Spleen (tissue), 11 donors: ENCODE data around the gene PPP1R9B. TPM values are rescaled to one million over a fixed set of nuclear protein-coding genes. Genes with fewer than 3 reads are reported as not detected.

ENCODE experiments used
- DNase-seq: peaks from one replicate; pipeline ENCODE4 v3.0.0-alpha.2; 2020
- H3K27ac ChIP-seq, 8 donors: fragments of 200-600 bp; sonication (generic) in 7 of 8; 1 replicate in 4 of 8; 2 replicates in 4 of 8; pipeline versions ENCODE4 v1.5.0 to v1.8.0; 2016 to 2021; ENCODE audit warnings: inconsistent platforms in 4 of 8, mild to moderate bottlenecking in 4 of 8, moderate library complexity in 1 of 8
- H3K27me3 ChIP-seq, 7 donors: fragments of 200-600 bp; sonication (generic) in 6 of 7; replicated peaks in 1 of 7; 1 replicate in 4 of 7; 2 replicates in 3 of 7; pipeline versions ENCODE4 v1.5.0 to v1.8.0; 2016 to 2021; ENCODE audit warnings: inconsistent platforms in 3 of 7, mild to moderate bottlenecking in 1 of 7
- H3K36me3 ChIP-seq, 6 donors: fragments of 200-600 bp; sonication (generic) in 5 of 6; 1 replicate in 4 of 6; 2 replicates in 2 of 6; pipeline versions ENCODE4 v1.5.0 to v1.8.0; 2016 to 2021; ENCODE audit warnings: inconsistent platforms in 2 of 6
- H3K4me1 ChIP-seq, 6 donors: fragments of 200-600 bp; sonication (generic) in 5 of 6; 1 replicate in 3 of 6; 2 replicates in 3 of 6; pipeline versions ENCODE4 v1.5.0 to v1.8.0; 2016 to 2021; ENCODE audit warnings: inconsistent platforms in 3 of 6
- H3K4me3 ChIP-seq, 8 donors: fragments of 200-600 bp; sonication (generic) in 7 of 8; 1 replicate in 4 of 8; 2 replicates in 4 of 8; pipeline versions ENCODE4 v1.5.0 to v1.8.0; 2016 to 2021; ENCODE audit warnings: inconsistent platforms in 4 of 8, mild to moderate bottlenecking in 4 of 8, moderate library complexity in 2 of 8
- H3K9me3 ChIP-seq, 8 donors: fragments of 200-600 bp; sonication (generic) in 7 of 8; 1 replicate in 4 of 8; 2 replicates in 4 of 8; pipeline versions ENCODE4 v1.5.0 to v1.8.0; 2016 to 2021; ENCODE audit warnings: inconsistent platforms in 4 of 8
- POLR2A ChIP-seq, 3 donors: fragments of 450-650 bp; IDR thresholded peaks; one replicate each; pipeline ENCODE4 v1.5.1; 2017; ENCODE audit warnings: antibody characterized with exemption in 3 of 3, mild to moderate bottlenecking in 1 of 3
- POLR2AphosphoS5 ChIP-seq, 3 donors: sonication (generic); formaldehyde crosslinking; IDR thresholded peaks; one replicate each; pipeline ENCODE4 v1.5.1; 2017; ENCODE audit warnings: antibody characterized with exemption in 3 of 3
- WGBS, 5 donors: extraction: QIAGEN DNeasy Blood & Tissue Kit in 3 of 5; methylation state at CpG; one replicate each; pipeline versions ENCODE4 v1.1.5 to v1.1.7; 2013 to 2018; 5-methylcytosine and 5-hydroxymethylcytosine counted together
- intact Hi-C: fragments of 100-400 bp; cut with DNase I; formaldehyde crosslinking; loops from one replicate; pipeline ENCODE4 v1.15.0; 2023; ENCODE audit warnings: low total_unique reads
- polyA plus RNA-seq, 3 donors: library from polyadenylated mRNA; stranded (reverse); fragments of 200-250 nt; gene quantifications; one replicate each; pipeline ENCODE4 v1.2.1, GENCODE V29; 2013
- total RNA-seq, 7 donors: library from RNA; depleted of rRNA in 3 of 7; stranded (reverse); fragments of >200 nt in 3 of 7; fragmentation: NEBNext Ultra II Directional in 4 of 7; extraction: Animal tissue kit (Norgen Biotek cat#: 25700) in 4 of 7; gene quantifications; one replicate each; pipeline versions ENCODE4 v1.1.0 to v1.2.1, GENCODE V29; 2016 to 2021
- TF ChIP-seq, protein P1 (sequence below), 11 experiments: fragments of 200-600 bp in 7 of 11; fragments of 450-650 bp in 4 of 11; sonication (generic) in 4 of 11; IDR thresholded peaks in 8 of 11; conservative IDR thresholded peaks in 3 of 11; 1 replicate in 7 of 11; 2 replicates in 4 of 11; pipeline versions ENCODE4 v1.4.0 to v1.8.0; 2016 to 2021; ENCODE audit warnings: antibody characterized with exemption in 11 of 11, inconsistent platforms in 4 of 11, mild to moderate bottlenecking in 1 of 11
- donor health status: healthy with polysubstance abuse.
- donor health status: DM: no; HTN: no; CAD: no; lungs with moderate emphysema.
- donor health status: DM: no; HTN: no; CAD: no.
- donor health status: Bipolar disorder and iron deficiency.
- donor health status: healthy.
- donor health status: DM: no; HTN: no; CAD: no.
- donor health status: DM: yes; HTN: yes; CAD: no.

The PPP1R9B gene
- total and polyA plus RNA-seq, 10 donors: 30.0 to 136 (median 86.2) TPM

DNA sequence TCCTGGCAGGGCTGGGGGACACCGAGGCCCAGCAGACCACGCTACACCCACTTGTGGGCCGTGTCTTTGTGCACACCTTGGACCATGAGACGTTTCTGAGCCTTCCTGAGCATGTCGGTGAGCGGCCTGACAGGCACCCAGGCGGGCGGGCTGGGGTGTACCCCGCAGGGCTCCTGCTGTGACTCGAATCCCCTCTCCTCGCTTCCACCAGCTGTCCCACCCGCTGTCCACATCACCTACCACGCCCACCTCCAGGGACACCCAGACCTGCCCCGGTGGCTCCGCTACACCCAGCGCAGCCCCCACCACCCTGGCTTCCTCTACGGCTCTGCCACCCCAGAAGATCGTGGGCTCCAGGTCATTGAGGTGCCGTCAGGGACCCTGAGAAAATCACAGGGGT, 16.9 kb upstream of the PPP1R9B start:
- H3K36me3 ChIP-seq: no peaks in the 10 kb centered on the region
- TF ChIP-seq POLR2A (IDR thresholded peaks at IDR 0.05): no peak
- TF ChIP-seq, protein P1, sequence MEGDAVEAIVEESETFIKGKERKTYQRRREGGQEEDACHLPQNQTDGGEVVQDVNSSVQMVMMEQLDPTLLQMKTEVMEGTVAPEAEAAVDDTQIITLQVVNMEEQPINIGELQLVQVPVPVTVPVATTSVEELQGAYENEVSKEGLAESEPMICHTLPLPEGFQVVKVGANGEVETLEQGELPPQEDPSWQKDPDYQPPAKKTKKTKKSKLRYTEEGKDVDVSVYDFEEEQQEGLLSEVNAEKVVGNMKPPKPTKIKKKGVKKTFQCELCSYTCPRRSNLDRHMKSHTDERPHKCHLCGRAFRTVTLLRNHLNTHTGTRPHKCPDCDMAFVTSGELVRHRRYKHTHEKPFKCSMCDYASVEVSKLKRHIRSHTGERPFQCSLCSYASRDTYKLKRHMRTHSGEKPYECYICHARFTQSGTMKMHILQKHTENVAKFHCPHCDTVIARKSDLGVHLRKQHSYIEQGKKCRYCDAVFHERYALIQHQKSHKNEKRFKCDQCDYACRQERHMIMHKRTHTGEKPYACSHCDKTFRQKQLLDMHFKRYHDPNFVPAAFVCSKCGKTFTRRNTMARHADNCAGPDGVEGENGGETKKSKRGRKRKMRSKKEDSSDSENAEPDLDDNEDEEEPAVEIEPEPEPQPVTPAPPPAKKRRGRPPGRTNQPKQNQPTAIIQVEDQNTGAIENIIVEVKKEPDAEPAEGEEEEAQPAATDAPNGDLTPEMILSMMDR (IDR thresholded peaks at IDR 0.05 in 8 of 11, conservative IDR thresholded peaks at IDR 0.05 in 3 of 11): no peak
- TF ChIP-seq POLR2AphosphoS5 (IDR thresholded peaks at IDR 0.05): no peak
- H3K27ac ChIP-seq: no peak overlapping the region
- no peaks in the 10 kb centered on the region for H3K9me3 ChIP-seq
- no peak for DNase-seq
- H3K4me3 ChIP-seq: no peak overlapping the region
- peaks cover 0 to 7% (median 0%) of the 10 kb centered on the region in 7 donors for H3K27me3 ChIP-seq
- WGBS, 5 donors: 84 to 93% (median 90%) methylated on average over 17 to 19 of the region's 19 CpGs
- intact Hi-C loops: no loop called here
- H3K4me1 ChIP-seq: peaks cover 0 to 39% (median 26%) of the 10 kb centered on the region in 6 donors

DNA sequence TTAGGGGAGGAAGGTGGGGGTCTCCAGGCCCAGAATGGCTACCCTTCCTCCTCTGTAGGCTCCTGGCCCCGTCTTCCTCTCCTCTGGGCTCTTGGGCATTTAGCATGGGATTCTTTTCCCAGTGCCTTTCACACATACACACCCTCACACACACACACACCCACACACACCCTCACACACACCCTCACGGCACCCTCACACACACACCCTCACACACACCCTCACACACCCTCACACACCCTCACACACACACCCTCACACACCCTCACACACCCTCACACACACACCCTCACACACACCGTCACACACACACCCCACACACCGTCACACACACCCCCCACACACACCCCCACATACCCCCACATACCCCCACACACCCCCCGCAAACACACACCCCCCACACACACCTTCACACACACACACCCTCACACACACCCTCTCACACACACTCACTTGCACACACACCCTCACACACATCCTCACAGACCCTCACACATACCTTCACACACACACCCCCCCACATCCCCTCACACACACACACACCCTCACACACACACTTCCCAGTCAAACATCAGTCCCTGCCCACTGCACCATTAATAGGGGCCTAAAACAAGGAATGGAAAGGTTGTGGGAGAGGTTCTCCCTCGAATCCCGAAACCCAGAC, 16.2 kb upstream of the PPP1R9B start:
- peaks cover 4 to 46% (median 34%) of the 10 kb centered on the region in 6 donors for H3K4me1 ChIP-seq
- TF ChIP-seq POLR2AphosphoS5 (IDR thresholded peaks at IDR 0.05) (no peak), POLR2A (IDR thresholded peaks at IDR 0.05) (no peak)
- TF ChIP-seq, protein P1 (IDR thresholded peaks at IDR 0.05 in 8 of 11, conservative IDR thresholded peaks at IDR 0.05 in 3 of 11): no peak
- H3K4me3 ChIP-seq: no peak overlapping the region
- H3K9me3 ChIP-seq: no peaks in the 10 kb centered on the region
- H3K27me3 ChIP-seq: peaks cover 0 to 7% (median 0%) of the 10 kb centered on the region in 7 donors
- DNase-seq: no peak
- no peak overlapping the region for H3K27ac ChIP-seq
- no peaks in the 10 kb centered on the region for H3K36me3 ChIP-seq
- 68 to 93% (median 82%) methylated on average over 6 to 7 of the region's 7 CpGs for WGBS, 5 donors
- intact Hi-C loops: no loop called here

DNA sequence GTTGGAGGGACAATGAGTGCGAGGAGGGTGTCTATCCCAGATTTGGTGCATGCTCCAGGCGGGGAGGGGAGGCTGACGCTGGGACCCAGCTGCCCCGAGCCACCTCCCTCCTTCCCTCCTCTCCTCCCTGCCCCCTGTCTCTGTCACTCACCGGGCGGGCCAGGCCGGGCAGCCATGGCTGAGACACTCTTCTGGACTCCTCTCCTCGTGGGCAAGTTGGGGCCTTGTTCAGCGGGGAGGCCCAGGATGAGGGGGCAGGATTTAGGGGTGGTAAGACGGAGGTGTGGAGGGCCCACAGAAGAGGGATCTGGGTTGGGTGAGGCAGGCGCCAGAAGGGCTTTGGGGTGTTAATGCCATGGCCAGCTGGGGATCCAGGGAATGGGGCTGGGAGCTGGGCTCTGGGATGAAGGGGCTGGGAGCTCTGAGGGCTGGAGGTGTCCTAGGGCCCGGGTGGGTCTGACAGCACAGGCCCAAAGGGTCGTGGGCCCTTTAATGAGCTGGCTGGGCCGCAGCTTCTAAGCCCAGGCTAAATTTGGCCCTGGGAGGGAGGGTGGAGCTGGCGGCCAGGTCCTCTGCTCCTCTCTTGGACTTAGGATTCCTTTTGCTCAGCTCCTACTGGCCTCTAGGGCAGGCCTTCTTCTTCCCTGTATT, 15.5 kb upstream of the PPP1R9B start, which contains the start of gene SGCA:
Gene SGCA (plus strand): TSS at position 139 of the 651 bp plus-strand sequence. CDS start 36 bp downstream, at position 175.
- TF ChIP-seq POLR2AphosphoS5 (IDR thresholded peaks at IDR 0.05) (no peak), POLR2A (IDR thresholded peaks at IDR 0.05) (no peak)
- TF ChIP-seq, protein P1 (IDR thresholded peaks at IDR 0.05 in 8 of 11, conservative IDR thresholded peaks at IDR 0.05 in 3 of 11): no peak
- Histone ChIP-seq H3K27ac (peak within 1 kb of the TSS in 1 of 8 donors; percentile 7), H3K36me3 (no peaks in the 10 kb centered on the region), H3K4me3 (no peak within 1 kb of the TSS), H3K4me1 (peaks cover 4 to 53% (median 39%) of the 10 kb centered on the region in 6 donors), H3K9me3 (no peaks in the 10 kb centered on the region), H3K27me3 (peaks cover 0 to 7% (median 0%) of the 10 kb centered on the region in 7 donors)
- DNase-seq: peak; percentile 73
- 68 to 80% (median 76%) methylated on average over 14 to 15 of the region's 15 CpGs for WGBS, 5 donors
- intact Hi-C loops: no loop called here

DNA sequence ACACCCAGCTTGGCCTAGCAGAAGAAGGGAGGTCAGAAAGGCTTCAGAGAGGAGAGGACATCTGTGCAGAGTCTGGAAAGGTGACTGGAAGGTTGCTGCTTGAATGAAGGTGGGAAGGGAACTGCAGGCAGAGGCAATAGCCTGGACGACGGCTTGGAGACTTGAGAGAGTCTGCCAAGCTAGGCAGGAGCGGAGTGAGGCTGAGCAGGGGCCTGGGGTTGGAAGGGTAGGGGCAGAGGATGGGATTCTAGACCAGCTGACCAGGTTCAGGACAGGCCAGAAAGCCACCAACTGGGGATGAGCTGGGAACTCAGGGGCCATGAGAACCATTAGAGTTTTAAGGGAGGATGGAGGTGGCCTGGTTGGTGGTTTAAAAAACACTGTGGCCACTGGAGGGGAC, 15.0 kb upstream of the PPP1R9B start:
- peaks cover 4 to 58% (median 43%) of the 10 kb centered on the region in 6 donors for H3K4me1 ChIP-seq
- intact Hi-C loops: no loop called here
- no peak for DNase-seq
- no peaks in the 10 kb centered on the region for H3K36me3 ChIP-seq
- no peak overlapping the region for H3K4me3 ChIP-seq
- H3K9me3 ChIP-seq: no peaks in the 10 kb centered on the region
- WGBS, 5 donors: 79 to 94% (median 91%) methylated on average over 3 of the region's 3 CpGs
- H3K27ac ChIP-seq: peak overlapping the region in 1 of 8 donors; percentile 7
- no peak for TF ChIP-seq POLR2A (IDR thresholded peaks at IDR 0.05)
- no peak for TF ChIP-seq POLR2AphosphoS5 (IDR thresholded peaks at IDR 0.05)
- TF ChIP-seq, protein P1 (IDR thresholded peaks at IDR 0.05 in 8 of 11, conservative IDR thresholded peaks at IDR 0.05 in 3 of 11): no peak
- peaks cover 0 to 9% (median 0%) of the 10 kb centered on the region in 7 donors for H3K27me3 ChIP-seq
